Right atrium auricular region (tissue), 2 donors: ENCODE results near the gene THSD8. TPM values are rescaled to one million over a fixed set of nuclear protein-coding genes. Genes with fewer than 3 reads are reported as not detected.

Experiments
- DNase-seq: peaks from one replicate; pipeline ENCODE4 v3.0.0-alpha.2; 2019; ENCODE audit warnings: low spot score
- H3K27ac ChIP-seq, 2 donors: fragments of 200-600 bp; sonication (generic); 1 replicate in 1 of 2; 2 replicates in 1 of 2; pipeline ENCODE4 v1.5.1; 2016 to 2019
- H3K27me3 ChIP-seq, 2 donors: fragments of 200-600 bp; sonication (generic); one replicate each; pipeline versions ENCODE4 v1.5.1 to v1.6.0; 2017 to 2019
- H3K36me3 ChIP-seq: fragments of 200-600 bp; sonication (generic); one replicate; pipeline ENCODE4 v1.5.1; 2016
- H3K4me1 ChIP-seq, 2 donors: fragments of 200-600 bp; sonication (generic); one replicate each; pipeline versions ENCODE4 v1.5.1 to v1.6.0; 2017 to 2019
- H3K4me3 ChIP-seq, 2 donors: fragments of 200-600 bp; sonication (generic); 1 replicate in 1 of 2; 2 replicates in 1 of 2; pipeline ENCODE4 v1.5.1; 2017 to 2019; ENCODE audit warnings: mild to moderate bottlenecking in 1 of 2, moderate library complexity in 1 of 2
- H3K9me3 ChIP-seq, 2 donors: fragments of 200-600 bp; sonication (generic); one replicate each; pipeline ENCODE4 v1.5.1; 2019
- CTCF ChIP-seq, 2 donors: fragments of 200-600 bp; sonication (generic); IDR thresholded peaks; one replicate each; pipeline ENCODE4 v1.5.1; 2019; ENCODE audit warnings: antibody characterized with exemption in 2 of 2
- total RNA-seq, 2 donors: library from RNA; depleted of rRNA; stranded (reverse); fragments of >200 nt; gene quantifications; one replicate each; pipeline ENCODE4 v1.1.0, GENCODE V29; 2016

Gene THSD8
- total RNA-seq, 2 donors from 2014 or later, result not detected

- no peaks in the 10 kb centered on the region for H3K36me3 ChIP-seq
- TF ChIP-seq CTCF (IDR thresholded peaks at IDR 0.05), result no peak
- peaks cover 0 to 3% of the 10 kb centered on the region in 2 donors for H3K4me1 ChIP-seq
- no peak overlapping the region for H3K4me3 ChIP-seq
- H3K27me3 ChIP-seq, result peaks cover 0 to 14% of the 10 kb centered on the region in 2 donors
- no peak for DNase-seq
- no peaks in the 10 kb centered on the region for H3K9me3 ChIP-seq
- no peak overlapping the region for H3K27ac ChIP-seq
Observed at GRCh38 chr19:12821761-12822160, 19.9 kb downstream of the THSD8 start.

- Histone ChIP-seq H3K36me3 (no peaks in the 10 kb centered on the region), H3K27me3 (peaks cover 0 to 26% of the 10 kb centered on the region in 2 donors), H3K4me3 (no peak overlapping the region), H3K9me3 (no peaks in the 10 kb centered on the region), H3K4me1 (peaks cover 0 to 8% of the 10 kb centered on the region in 2 donors), H3K27ac (no peak overlapping the region)
- DNase-seq, result no peak
- peak in 1 of 2 donors; percentile 23 for TF ChIP-seq CTCF (IDR thresholded peaks at IDR 0.05)
Observed at GRCh38 chr19:12825254-12826131, 23.6 kb downstream of the THSD8 start.

GRCh38 chr19:12828494-12828893 lies 26.6 kb downstream of the THSD8 start:
- peaks cover 0 to 20% of the 10 kb centered on the region in 2 donors for H3K4me1 ChIP-seq
- TF ChIP-seq CTCF (IDR thresholded peaks at IDR 0.05), result no peak
- peaks cover 18 to 39% of the 10 kb centered on the region in 2 donors for H3K27me3 ChIP-seq
- no peak overlapping the region for H3K27ac ChIP-seq
- no peaks in the 10 kb centered on the region for H3K9me3 ChIP-seq
- no peak for DNase-seq
- H3K36me3 ChIP-seq, result no peaks in the 10 kb centered on the region
- H3K4me3 ChIP-seq, result no peak overlapping the region

GRCh38 chr19:12833418-12833737 lies 31.5 kb downstream of the THSD8 start:
- Histone ChIP-seq H3K27ac (no peak overlapping the region), H3K36me3 (no peaks in the 10 kb centered on the region), H3K4me1 (peaks cover 0 to 36% of the 10 kb centered on the region in 2 donors), H3K9me3 (no peaks in the 10 kb centered on the region), H3K4me3 (peak overlapping the region in 1 of 2 donors; percentile 51), H3K27me3 (peaks cover 32 to 52% of the 10 kb centered on the region in 2 donors)
- TF ChIP-seq CTCF (IDR thresholded peaks at IDR 0.05), result no peak
- DNase-seq, result no peak

GRCh38 chr19:12833738-12834565 lies 32.1 kb downstream of the THSD8 start:
- Histone ChIP-seq H3K36me3 (no peaks in the 10 kb centered on the region), H3K27ac (no peak overlapping the region), H3K9me3 (no peaks in the 10 kb centered on the region), H3K4me1 (peaks cover 0 to 39% of the 10 kb centered on the region in 2 donors), H3K4me3 (peak overlapping the region; percentile 15 to 51), H3K27me3 (peaks cover 37 to 58% of the 10 kb centered on the region in 2 donors)
- DNase-seq, result no peak
- no peak for TF ChIP-seq CTCF (IDR thresholded peaks at IDR 0.05)
